Thyroid gland (tissue), 4 donors: ENCODE data around the gene NF1. TPM values are rescaled to one million over a fixed set of nuclear protein-coding genes. Genes with fewer than 3 reads are reported as not detected.

Experiments
- DNase-seq, 2 donors: peaks; one replicate each; pipeline ENCODE4 v3.0.0-alpha.2; 2019
- H3K27ac ChIP-seq, 3 donors: fragments of 200-600 bp; sonication (generic); 1 replicate in 2 of 3; 2 replicates in 1 of 3; pipeline ENCODE4 v1.5.1; 2016 to 2019; ENCODE audit warnings: mild to moderate bottlenecking in 1 of 3, moderate library complexity in 1 of 3
- H3K27me3 ChIP-seq: fragments of 200-600 bp; sonication (generic); one replicate; pipeline ENCODE4 v1.5.1; 2019
- H3K36me3 ChIP-seq, 2 donors: fragments of 200-600 bp; sonication (generic); one replicate each; pipeline ENCODE4 v1.5.1; 2016 to 2019
- H3K4me1 ChIP-seq, 2 donors: fragments of 200-600 bp; sonication (generic); one replicate each; pipeline ENCODE4 v1.5.1; 2017 to 2019
- H3K4me3 ChIP-seq, 3 donors: fragments of 200-600 bp; sonication (generic); replicated peaks in 1 of 3; 1 replicate in 2 of 3; 2 replicates in 1 of 3; pipeline ENCODE4 v1.5.1; 2016; ENCODE audit warnings: mild to moderate bottlenecking in 1 of 3
- H3K9me3 ChIP-seq: fragments of 200-600 bp; sonication (generic); one replicate; pipeline ENCODE4 v1.5.1; 2017
- POLR2A ChIP-seq, 2 donors: fragments of 450-650 bp; IDR thresholded peaks; one replicate each; pipeline ENCODE4 v1.6.1; 2017; ENCODE audit warnings: antibody characterized with exemption in 2 of 2, mild to moderate bottlenecking in 2 of 2, moderate library complexity in 1 of 2
- WGBS, 2 donors: methylation state at CpG; one replicate each; pipeline ENCODE4 v1.1.5; 2017; 5-methylcytosine and 5-hydroxymethylcytosine counted together
- intact Hi-C: fragments of 100-400 bp; cut with DNase I; formaldehyde crosslinking; loops from one replicate; pipeline ENCODE4 v1.15.1; 2023
- total RNA-seq, 4 donors: library from RNA; depleted of rRNA; stranded (reverse); fragments of >200 nt; gene quantifications; one replicate each; pipeline ENCODE4 v1.2.3, GENCODE V29; 2016
- TF ChIP-seq, protein P1 (sequence below), 6 experiments: fragments of 200-600 bp in 3 of 6; fragments of 450-650 bp in 3 of 6; sonication (generic) in 3 of 6; IDR thresholded peaks; one replicate each; pipeline ENCODE4 v1.5.1; 2016 to 2019; ENCODE audit warnings: antibody characterized with exemption in 6 of 6, mild to moderate bottlenecking in 2 of 6, inconsistent platforms in 1 of 6, moderate library complexity in 1 of 6

NF1 gene
- total RNA-seq, 4 donors from 2014 or later, result 102 to 208 (median 129) TPM

DNA sequence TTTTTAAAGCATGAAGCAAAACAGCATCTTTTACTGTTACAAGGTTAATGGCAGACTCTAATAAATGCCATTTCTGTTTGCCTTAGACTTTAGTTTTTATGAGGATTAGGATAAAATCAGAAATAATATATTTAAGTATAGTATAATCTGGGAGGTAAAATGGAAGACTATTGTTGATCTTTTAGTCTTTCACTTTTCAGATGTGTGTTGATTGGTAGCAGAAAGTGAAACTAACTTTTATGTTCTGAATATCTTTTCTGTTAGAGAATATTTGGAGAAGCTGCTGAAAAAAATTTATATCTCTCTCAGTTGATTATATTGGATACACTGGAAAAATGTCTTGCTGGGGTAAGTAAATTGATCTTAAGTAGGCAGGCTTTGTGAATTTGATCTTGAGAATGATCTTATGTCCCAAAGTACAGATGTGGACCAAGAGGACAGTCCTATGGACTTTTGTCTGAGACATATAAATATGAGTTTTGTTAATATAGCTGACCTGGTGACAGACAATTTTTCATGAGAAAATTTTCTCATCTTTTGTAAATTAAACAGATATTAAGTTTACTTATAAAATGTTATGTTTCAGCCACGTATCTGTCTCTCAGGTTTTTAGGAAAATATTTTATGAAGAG is 64.1 kb downstream of the NF1 start:
- TF ChIP-seq POLR2A (IDR thresholded peaks at IDR 0.05), result no peak
- TF ChIP-seq, protein P1, sequence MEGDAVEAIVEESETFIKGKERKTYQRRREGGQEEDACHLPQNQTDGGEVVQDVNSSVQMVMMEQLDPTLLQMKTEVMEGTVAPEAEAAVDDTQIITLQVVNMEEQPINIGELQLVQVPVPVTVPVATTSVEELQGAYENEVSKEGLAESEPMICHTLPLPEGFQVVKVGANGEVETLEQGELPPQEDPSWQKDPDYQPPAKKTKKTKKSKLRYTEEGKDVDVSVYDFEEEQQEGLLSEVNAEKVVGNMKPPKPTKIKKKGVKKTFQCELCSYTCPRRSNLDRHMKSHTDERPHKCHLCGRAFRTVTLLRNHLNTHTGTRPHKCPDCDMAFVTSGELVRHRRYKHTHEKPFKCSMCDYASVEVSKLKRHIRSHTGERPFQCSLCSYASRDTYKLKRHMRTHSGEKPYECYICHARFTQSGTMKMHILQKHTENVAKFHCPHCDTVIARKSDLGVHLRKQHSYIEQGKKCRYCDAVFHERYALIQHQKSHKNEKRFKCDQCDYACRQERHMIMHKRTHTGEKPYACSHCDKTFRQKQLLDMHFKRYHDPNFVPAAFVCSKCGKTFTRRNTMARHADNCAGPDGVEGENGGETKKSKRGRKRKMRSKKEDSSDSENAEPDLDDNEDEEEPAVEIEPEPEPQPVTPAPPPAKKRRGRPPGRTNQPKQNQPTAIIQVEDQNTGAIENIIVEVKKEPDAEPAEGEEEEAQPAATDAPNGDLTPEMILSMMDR (IDR thresholded peaks at IDR 0.05), result no peak
- no peaks in the 10 kb centered on the region for H3K9me3 ChIP-seq
- 85 to 87% methylated on average over 1 of the region's 1 CpG for WGBS, 2 donors
- no peak overlapping the region for H3K4me3 ChIP-seq
- H3K27me3 ChIP-seq, result no peaks in the 10 kb centered on the region
- DNase-seq, result no peak
- intact Hi-C loops, result no loop called here
- H3K36me3 ChIP-seq, result peaks cover 0 to 7% of the 10 kb centered on the region in 2 donors
- H3K4me1 ChIP-seq, result no peaks in the 10 kb centered on the region
- H3K27ac ChIP-seq, result no peak overlapping the region

DNA sequence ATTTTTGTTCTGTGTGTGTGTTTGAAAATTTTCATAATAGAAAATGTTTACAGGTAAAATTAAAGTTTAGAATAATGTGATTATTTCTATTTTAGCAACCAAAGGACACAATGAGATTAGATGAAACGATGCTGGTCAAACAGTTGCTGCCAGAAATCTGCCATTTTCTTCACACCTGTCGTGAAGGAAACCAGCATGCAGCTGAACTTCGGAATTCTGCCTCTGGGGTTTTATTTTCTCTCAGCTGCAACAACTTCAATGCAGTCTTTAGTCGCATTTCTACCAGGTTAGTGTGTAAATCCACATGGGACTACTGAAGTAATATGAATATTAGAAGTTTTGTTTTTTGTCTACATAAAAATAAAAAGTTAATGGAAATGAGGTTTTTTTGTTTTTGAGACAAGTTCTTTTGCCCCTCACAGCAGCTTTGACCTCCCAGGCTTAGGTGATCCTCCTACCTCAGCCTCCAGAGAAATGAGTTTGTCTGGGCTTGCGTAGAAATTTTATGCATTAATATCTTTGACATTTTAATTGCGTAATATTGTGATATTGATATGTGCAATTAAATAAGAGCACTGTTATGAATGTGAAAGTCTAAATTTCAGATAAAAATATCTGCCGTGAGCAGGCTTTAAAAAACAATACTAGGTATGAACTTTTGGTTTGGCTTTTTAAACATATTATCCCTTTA is 68.5 kb downstream of the NF1 start:
- WGBS, 2 donors, result 95% methylated on average over 7 of the region's 7 CpGs
- peaks cover 0 to 3% of the 10 kb centered on the region in 2 donors for H3K36me3 ChIP-seq
- DNase-seq, result no peak
- TF ChIP-seq, protein P1 (IDR thresholded peaks at IDR 0.05), result no peak
- no peak for TF ChIP-seq POLR2A (IDR thresholded peaks at IDR 0.05)
- intact Hi-C loops, result no loop called here
- H3K27me3 ChIP-seq, result no peaks in the 10 kb centered on the region
- H3K4me3 ChIP-seq, result no peak overlapping the region
- no peaks in the 10 kb centered on the region for H3K9me3 ChIP-seq
- H3K4me1 ChIP-seq, result no peaks in the 10 kb centered on the region
- H3K27ac ChIP-seq, result no peak overlapping the region

DNA sequence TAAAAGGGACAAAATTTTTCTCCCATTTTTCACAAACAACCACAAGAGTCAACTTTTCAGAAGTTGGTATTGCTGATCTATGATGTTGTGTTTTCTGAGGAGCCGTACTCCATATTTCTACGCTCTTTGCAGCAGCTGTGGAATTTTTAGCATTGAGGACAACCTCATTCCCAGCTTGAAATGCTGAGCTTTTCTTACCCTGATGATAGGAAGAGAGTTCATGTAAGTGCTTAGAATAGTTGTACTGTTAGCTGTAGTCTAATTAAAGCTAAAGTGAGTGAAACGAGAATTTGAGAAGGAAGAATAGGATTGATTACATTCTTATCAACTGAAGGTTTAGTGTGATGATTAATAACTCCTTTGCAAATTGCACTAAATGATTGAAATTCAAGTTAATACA is 72.3 kb downstream of the NF1 start:
- H3K27me3 ChIP-seq, result no peaks in the 10 kb centered on the region
- 95 to 97% methylated on average over 3 of the region's 3 CpGs for WGBS, 2 donors
- peaks cover 0 to 3% of the 10 kb centered on the region in 2 donors for H3K36me3 ChIP-seq
- H3K27ac ChIP-seq, result no peak overlapping the region
- intact Hi-C loops, result no loop called here
- no peak for DNase-seq
- no peaks in the 10 kb centered on the region for H3K4me1 ChIP-seq
- no peak overlapping the region for H3K4me3 ChIP-seq
- TF ChIP-seq, protein P1 (IDR thresholded peaks at IDR 0.05), result no peak
- no peak for TF ChIP-seq POLR2A (IDR thresholded peaks at IDR 0.05)
- H3K9me3 ChIP-seq, result no peaks in the 10 kb centered on the region

DNA sequence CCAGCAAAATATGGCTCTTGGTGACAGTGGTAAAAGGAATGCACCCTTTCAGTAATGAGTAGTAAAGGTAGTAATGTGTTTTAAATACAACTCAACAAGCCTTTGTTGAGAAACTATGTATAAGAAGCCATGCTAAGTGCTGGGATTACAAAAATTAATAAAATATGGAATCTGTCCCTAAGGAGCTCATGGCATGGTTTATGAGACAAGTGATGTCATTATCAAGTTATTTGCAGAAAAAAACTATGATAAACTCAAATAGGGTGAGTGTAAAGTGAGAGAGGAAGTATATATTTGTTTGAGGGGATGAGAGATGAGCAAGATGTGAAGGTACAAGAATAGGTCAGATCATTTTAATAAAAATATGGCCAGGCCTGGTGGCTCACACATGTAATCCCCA is 76.9 kb downstream of the NF1 start:
- Histone ChIP-seq H3K4me3 (no peak overlapping the region), H3K9me3 (no peaks in the 10 kb centered on the region), H3K27ac (no peak overlapping the region), H3K27me3 (no peaks in the 10 kb centered on the region), H3K36me3 (no peaks in the 10 kb centered on the region), H3K4me1 (no peaks in the 10 kb centered on the region)
- intact Hi-C loops, result no loop called here
- no peak for DNase-seq
- TF ChIP-seq, protein P1 (IDR thresholded peaks at IDR 0.05), result no peak
- no peak for TF ChIP-seq POLR2A (IDR thresholded peaks at IDR 0.05)

DNA sequence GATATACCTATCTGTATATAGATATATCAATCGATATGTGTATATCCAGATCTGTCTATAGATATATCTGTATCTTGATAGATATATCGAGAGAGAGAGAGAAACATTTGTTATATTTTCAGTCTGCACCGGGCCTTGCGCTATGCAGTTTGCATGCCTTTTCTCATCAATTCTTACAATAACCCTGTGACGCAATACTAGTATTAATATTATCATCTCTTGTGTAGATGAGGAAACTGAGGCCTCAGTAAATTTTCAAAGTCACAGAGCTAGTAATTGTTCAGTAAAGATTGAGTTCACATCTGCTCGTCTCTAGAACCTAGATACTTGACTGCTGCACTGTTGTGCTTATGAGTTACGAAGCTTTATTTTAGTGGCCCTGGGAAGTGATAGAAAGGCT is 77.6 kb downstream of the NF1 start:
- TF ChIP-seq POLR2A (IDR thresholded peaks at IDR 0.05), result no peak
- TF ChIP-seq, protein P1 (IDR thresholded peaks at IDR 0.05), result no peak
- no peaks in the 10 kb centered on the region for H3K27me3 ChIP-seq
- no peaks in the 10 kb centered on the region for H3K36me3 ChIP-seq
- 97 to 99% methylated on average over 7 of the region's 7 CpGs for WGBS, 2 donors
- no peak overlapping the region for H3K4me3 ChIP-seq
- intact Hi-C loops, result no loop called here
- no peaks in the 10 kb centered on the region for H3K9me3 ChIP-seq
- no peak overlapping the region for H3K27ac ChIP-seq
- H3K4me1 ChIP-seq, result no peaks in the 10 kb centered on the region
- no peak for DNase-seq
